ENCODE results near the gene TMEM255A.

Gene TMEM255A

GRCh38 chrX:120228187-120228908, 82.9 kb downstream of the TMEM255A start:
- Mint-ChIP-seq H3K27me3 (no peaks in the 10 kb centered on the region), H3K27ac (no peak overlapping the region), H3K4me1 (no peaks in the 10 kb centered on the region), H3K36me3 (peaks cover 2% of the 10 kb centered on the region), H3K4me3 (no peak overlapping the region), H3K9me3 (no peaks in the 10 kb centered on the region)
- no peak for ATAC-seq (ENCODE audit: low read depth)
- no peak for DNase-seq (ENCODE audit: low spot score in 2 of 2)

GRCh38 chrX:120224388-120224787, 86.9 kb downstream of the TMEM255A start:
- ATAC-seq (ENCODE audit: low read depth) (no peak), DNase-seq (ENCODE audit: low spot score in 2 of 2) (no peak)
- Mint-ChIP-seq H3K4me3 (no peak overlapping the region), H3K36me3 (peaks cover 12% of the 10 kb centered on the region), H3K27me3 (no peaks in the 10 kb centered on the region), H3K9me3 (no peaks in the 10 kb centered on the region), H3K4me1 (no peaks in the 10 kb centered on the region), H3K27ac (no peak overlapping the region)

GRCh38 chrX:120223374-120223773, 87.9 kb downstream of the TMEM255A start:
- H3K36me3 Mint-ChIP-seq, result peaks cover 14% of the 10 kb centered on the region
- no peaks in the 10 kb centered on the region for H3K4me1 Mint-ChIP-seq
- no peak overlapping the region for H3K27ac Mint-ChIP-seq
- no peak for ATAC-seq (ENCODE audit: low read depth)
- no peak overlapping the region for H3K4me3 Mint-ChIP-seq
- DNase-seq (ENCODE audit: low spot score in 2 of 2), result no peak
- H3K9me3 Mint-ChIP-seq, result no peaks in the 10 kb centered on the region
- no peaks in the 10 kb centered on the region for H3K27me3 Mint-ChIP-seq

GRCh38 chrX:120213438-120214265, 97.6 kb downstream of the TMEM255A start:
- H3K4me3 Mint-ChIP-seq, result no peak overlapping the region

More at GRCh38 chrX:120213438-120214265, 97.6 kb downstream of the TMEM255A start:
- Mint-ChIP-seq H3K27me3 (no peaks in the 10 kb centered on the region), H3K4me1 (peaks cover 6% of the 10 kb centered on the region), H3K36me3 (peaks cover 6% of the 10 kb centered on the region), H3K9me3 (no peaks in the 10 kb centered on the region), H3K27ac (no peak overlapping the region)
- peak; percentile 77 for ATAC-seq (ENCODE audit: low read depth)
- DNase-seq (ENCODE audit: low spot score in 2 of 2), result peak; percentile 45 to 56

Data from memory B cell (primary cell).